CD4-positive, alpha-beta T cell treated with Interferon alpha-2 for 1 hour (primary cell): ENCODE data around the gene NLRP14.
A peak's percentile ranks its signal among the peaks of the same experiment; 100 is the strongest.

Experiments
- DNase-seq, 2 donors: peaks; one replicate each; pipeline ENCODE4 v3.0.0-alpha.2; 2020 to 2022

Gene NLRP14

GRCh38 chr11:7056828-7057513, 36.7 kb downstream of the NLRP14 start:
- no peak for DNase-seq

- no peak for DNase-seq
These were observed 37.4 kb downstream of the NLRP14 start for GRCh38 chr11:7057641-7058040.

- DNase-seq, result no peak
These were observed 40.6 kb downstream of the NLRP14 start for GRCh38 chr11:7060868-7061267.

- no peak for DNase-seq
These were observed 42.3 kb downstream of the NLRP14 start for GRCh38 chr11:7062534-7062933.

GRCh38 chr11:7072401-7073028, 52.2 kb downstream of the NLRP14 start:
- DNase-seq, result no peak

- no peak for DNase-seq
These were observed 56.8 kb downstream of the NLRP14 start for GRCh38 chr11:7077101-7077500.

- DNase-seq, result no peak
These were observed 59.4 kb downstream of the NLRP14 start for GRCh38 chr11:7079545-7080135.

- DNase-seq, result no peak
These were observed 60.6 kb downstream of the NLRP14 start for GRCh38 chr11:7080900-7081299.

- DNase-seq, result no peak
These were observed 61.2 kb downstream of the NLRP14 start for GRCh38 chr11:7081441-7081840.

GRCh38 chr11:7088921-7089320, 68.6 kb downstream of the NLRP14 start, which contains the start of gene RBMXL2:
Gene RBMXL2 (plus strand): TSS chr11:7088998. CDS start chr11:7089121, 123 bp downstream.
- no peak for DNase-seq

- no peak for DNase-seq
These were observed 69.3 kb downstream of the NLRP14 start for GRCh38 chr11:7089328-7090251.

GRCh38 chr11:7098235-7098832, 78.1 kb downstream of the NLRP14 start:
- DNase-seq, result peak in 1 of 2 donors; percentile 57

- no peak for DNase-seq
These were observed 95.5 kb downstream of the NLRP14 start for GRCh38 chr11:7115780-7116179.

- no peak for DNase-seq
These were observed 96.1 kb downstream of the NLRP14 start for GRCh38 chr11:7116370-7116769.
